Activated naive CD8-positive, alpha-beta T cell (primary cell): Measurements from ENCODE around the gene COG1.

Experiments used
- H3K27ac Mint-ChIP-seq: one replicate; pipeline ENCODE4 v1.8.0; 2021; ENCODE audit warnings: mixed read lengths
- H3K27me3 Mint-ChIP-seq: one replicate; pipeline ENCODE4 v1.8.0; 2021; ENCODE audit warnings: mixed read lengths
- H3K36me3 Mint-ChIP-seq: one replicate; pipeline ENCODE4 v1.8.0; 2021; ENCODE audit warnings: mixed read lengths
- H3K4me1 Mint-ChIP-seq: one replicate; pipeline ENCODE4 v1.8.0; 2021; ENCODE audit warnings: low read depth, mixed read lengths
- H3K4me3 Mint-ChIP-seq: one replicate; pipeline ENCODE4 v1.8.0; 2021; ENCODE audit warnings: mild to moderate bottlenecking, mixed read lengths
- H3K9me3 Mint-ChIP-seq: one replicate; pipeline ENCODE4 v1.8.0; 2021; ENCODE audit warnings: low read depth, mixed read lengths

Gene COG1

GRCh38 chr17:73201215-73202069 is 8.6 kb downstream of the COG1 start:
- H3K27me3 Mint-ChIP-seq = no peaks in the 10 kb centered on the region
- peaks cover 37% of the 10 kb centered on the region for H3K4me1 Mint-ChIP-seq
- peak overlapping the region; percentile 16 for H3K27ac Mint-ChIP-seq
- H3K4me3 Mint-ChIP-seq = no peak overlapping the region
- H3K36me3 Mint-ChIP-seq = peaks cover 13% of the 10 kb centered on the region
- H3K9me3 Mint-ChIP-seq = no peaks in the 10 kb centered on the region

GRCh38 chr17:73203135-73203787 is 10.4 kb downstream of the COG1 start:
- Mint-ChIP-seq H3K4me3 (peak overlapping the region; percentile 63), H3K36me3 (peaks cover 8% of the 10 kb centered on the region), H3K27me3 (no peaks in the 10 kb centered on the region), H3K4me1 (peaks cover 33% of the 10 kb centered on the region), H3K27ac (peak overlapping the region; percentile 87), H3K9me3 (no peaks in the 10 kb centered on the region)

- peak overlapping the region; percentile 87 for H3K27ac Mint-ChIP-seq
- peaks cover 8% of the 10 kb centered on the region for H3K36me3 Mint-ChIP-seq
- H3K27me3 Mint-ChIP-seq = no peaks in the 10 kb centered on the region
- H3K4me1 Mint-ChIP-seq = peaks cover 35% of the 10 kb centered on the region
- peak overlapping the region; percentile 63 for H3K4me3 Mint-ChIP-seq
- H3K9me3 Mint-ChIP-seq = no peaks in the 10 kb centered on the region
Observed at GRCh38 chr17:73203788-73204479, 11.1 kb downstream of the COG1 start.

- H3K36me3 Mint-ChIP-seq = peaks cover 6% of the 10 kb centered on the region
- H3K27me3 Mint-ChIP-seq = no peaks in the 10 kb centered on the region
- no peak overlapping the region for H3K4me3 Mint-ChIP-seq
- H3K4me1 Mint-ChIP-seq = peaks cover 43% of the 10 kb centered on the region
- H3K27ac Mint-ChIP-seq = peak overlapping the region; percentile 58
- H3K9me3 Mint-ChIP-seq = no peaks in the 10 kb centered on the region
Observed at GRCh38 chr17:73205459-73205961, 12.7 kb downstream of the COG1 start.

- Mint-ChIP-seq H3K27me3 (no peaks in the 10 kb centered on the region), H3K27ac (peak overlapping the region; percentile 52), H3K36me3 (peaks cover 7% of the 10 kb centered on the region), H3K9me3 (no peaks in the 10 kb centered on the region), H3K4me1 (peaks cover 40% of the 10 kb centered on the region), H3K4me3 (no peak overlapping the region)
Observed at GRCh38 chr17:73208139-73208827, 15.4 kb downstream of the COG1 start.

- peaks cover 7% of the 10 kb centered on the region for H3K36me3 Mint-ChIP-seq
- peak overlapping the region; percentile 46 for H3K27ac Mint-ChIP-seq
- no peaks in the 10 kb centered on the region for H3K9me3 Mint-ChIP-seq
- H3K27me3 Mint-ChIP-seq = no peaks in the 10 kb centered on the region
- peaks cover 32% of the 10 kb centered on the region for H3K4me1 Mint-ChIP-seq
- no peak overlapping the region for H3K4me3 Mint-ChIP-seq
Observed at GRCh38 chr17:73209436-73209835, 16.6 kb downstream of the COG1 start.

- Mint-ChIP-seq H3K27me3 (no peaks in the 10 kb centered on the region), H3K9me3 (no peaks in the 10 kb centered on the region), H3K4me1 (peaks cover 30% of the 10 kb centered on the region), H3K4me3 (no peak overlapping the region), H3K36me3 (peaks cover 7% of the 10 kb centered on the region), H3K27ac (peak overlapping the region; percentile 75)
Observed at GRCh38 chr17:73210002-73210678, 17.3 kb downstream of the COG1 start.

- Mint-ChIP-seq H3K4me3 (peak overlapping the region; percentile 72), H3K27me3 (no peaks in the 10 kb centered on the region), H3K36me3 (peaks cover 11% of the 10 kb centered on the region), H3K4me1 (peaks cover 40% of the 10 kb centered on the region), H3K27ac (peak overlapping the region; percentile 80), H3K9me3 (no peaks in the 10 kb centered on the region)
Observed at GRCh38 chr17:73211745-73212144, 18.9 kb downstream of the COG1 start.

GRCh38 chr17:73214008-73214407 is 21.2 kb downstream of the COG1 start:
- Mint-ChIP-seq H3K27me3 (no peaks in the 10 kb centered on the region), H3K4me1 (peaks cover 40% of the 10 kb centered on the region), H3K27ac (no peak overlapping the region), H3K9me3 (no peaks in the 10 kb centered on the region), H3K4me3 (no peak overlapping the region), H3K36me3 (peaks cover 8% of the 10 kb centered on the region)

- Mint-ChIP-seq H3K27me3 (no peaks in the 10 kb centered on the region), H3K9me3 (no peaks in the 10 kb centered on the region), H3K4me1 (peaks cover 38% of the 10 kb centered on the region), H3K4me3 (no peak overlapping the region), H3K27ac (no peak overlapping the region), H3K36me3 (peaks cover 8% of the 10 kb centered on the region)
Observed at GRCh38 chr17:73214851-73215250, 22.0 kb downstream of the COG1 start.

GRCh38 chr17:73215447-73215846 is 22.6 kb downstream of the COG1 start:
- Mint-ChIP-seq H3K27me3 (no peaks in the 10 kb centered on the region), H3K36me3 (peaks cover 8% of the 10 kb centered on the region), H3K4me1 (peaks cover 33% of the 10 kb centered on the region), H3K27ac (no peak overlapping the region), H3K9me3 (no peaks in the 10 kb centered on the region), H3K4me3 (no peak overlapping the region)

- Mint-ChIP-seq H3K27me3 (no peaks in the 10 kb centered on the region), H3K36me3 (peaks cover 3% of the 10 kb centered on the region), H3K4me3 (no peak overlapping the region), H3K9me3 (no peaks in the 10 kb centered on the region), H3K4me1 (peaks cover 38% of the 10 kb centered on the region), H3K27ac (no peak overlapping the region)
Observed at GRCh38 chr17:73223626-73224230, 30.9 kb downstream of the COG1 start.

- no peak overlapping the region for H3K27ac Mint-ChIP-seq
- no peaks in the 10 kb centered on the region for H3K9me3 Mint-ChIP-seq
- H3K4me3 Mint-ChIP-seq = no peak overlapping the region
- peaks cover 43% of the 10 kb centered on the region for H3K4me1 Mint-ChIP-seq
- H3K27me3 Mint-ChIP-seq = no peaks in the 10 kb centered on the region
- H3K36me3 Mint-ChIP-seq = peaks cover 3% of the 10 kb centered on the region
Observed at GRCh38 chr17:73224237-73224636, 31.4 kb downstream of the COG1 start.
